G401.6 (cell line): ENCODE data around the gene LOC101059915.

Source experiments
- FAIRE-seq: peaks from 2 replicates; lab custom pipeline; 2012; peaks lifted over from hg19 to GRCh38; lab: Jason Lieb, UNC

LOC101059915 gene

DNA sequence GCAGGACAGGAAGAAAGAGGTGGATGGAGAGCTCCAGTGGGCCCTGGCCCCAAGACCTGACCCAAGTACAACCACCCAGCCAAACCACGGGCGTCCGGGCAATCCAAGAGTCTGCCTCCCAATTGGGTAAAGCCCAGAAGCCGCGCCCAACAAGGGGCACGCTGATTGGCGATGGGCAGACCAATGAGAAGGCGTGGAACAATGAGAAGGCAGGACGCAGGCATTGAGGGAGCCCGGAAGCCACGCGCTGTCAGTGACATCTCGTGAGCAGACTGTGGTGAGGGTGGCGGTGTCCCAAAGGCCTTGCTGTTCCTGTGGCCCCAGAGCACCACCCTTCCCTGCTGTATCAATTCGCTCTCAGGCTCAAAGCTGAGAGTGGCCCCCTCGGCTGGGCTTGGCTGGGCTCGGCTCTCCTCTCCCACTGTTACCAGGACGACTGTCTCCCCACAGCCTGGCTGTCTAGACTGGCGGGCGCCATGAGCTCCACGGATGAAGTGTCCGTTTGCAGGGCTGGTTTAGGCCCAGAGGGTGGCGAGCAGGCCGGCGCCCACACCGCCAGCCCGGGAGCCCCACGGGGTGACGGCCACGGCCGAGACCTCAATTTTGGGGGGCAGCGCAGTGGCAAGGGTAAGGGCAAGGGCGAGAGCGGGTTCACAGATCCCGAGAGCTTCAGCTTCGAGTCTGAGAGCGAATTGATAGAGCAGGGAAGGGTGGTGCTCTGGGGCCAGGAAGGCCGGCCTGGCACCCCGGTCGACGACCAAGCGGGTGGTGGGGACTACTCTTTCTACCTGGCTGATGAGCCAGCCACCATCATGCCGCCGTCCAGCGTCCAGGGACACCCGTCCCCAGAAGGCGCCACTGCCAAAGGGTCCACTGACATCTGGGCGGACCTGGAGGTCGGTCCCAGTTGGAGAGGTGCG, at the start of gene LOC101059915:
Gene LOC101059915, plus strand, starts transcription at position 219 of the 920 bp plus-strand sequence.
- FAIRE-seq = no peak

DNA sequence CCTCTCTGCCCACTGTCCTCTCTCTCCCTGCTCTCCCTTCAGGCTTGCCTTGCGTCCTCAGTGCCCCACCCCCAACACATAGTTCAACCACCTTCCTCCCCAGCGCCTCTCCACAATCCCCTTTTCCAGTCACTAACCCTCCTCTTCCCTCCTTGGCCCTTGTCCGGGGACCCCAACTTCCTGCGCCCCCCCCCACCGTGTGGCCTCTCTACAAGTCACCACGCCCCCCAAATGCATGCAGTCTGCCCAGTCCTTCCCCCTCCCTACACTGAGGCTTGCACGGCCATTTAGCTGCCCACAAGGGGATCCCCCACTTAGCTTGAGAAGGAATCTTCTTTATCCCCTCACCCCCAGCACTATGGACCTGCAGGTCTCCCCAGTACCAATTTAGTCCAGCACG, 49.6 kb upstream of the LOC101059915 start:
- FAIRE-seq = no peak

DNA sequence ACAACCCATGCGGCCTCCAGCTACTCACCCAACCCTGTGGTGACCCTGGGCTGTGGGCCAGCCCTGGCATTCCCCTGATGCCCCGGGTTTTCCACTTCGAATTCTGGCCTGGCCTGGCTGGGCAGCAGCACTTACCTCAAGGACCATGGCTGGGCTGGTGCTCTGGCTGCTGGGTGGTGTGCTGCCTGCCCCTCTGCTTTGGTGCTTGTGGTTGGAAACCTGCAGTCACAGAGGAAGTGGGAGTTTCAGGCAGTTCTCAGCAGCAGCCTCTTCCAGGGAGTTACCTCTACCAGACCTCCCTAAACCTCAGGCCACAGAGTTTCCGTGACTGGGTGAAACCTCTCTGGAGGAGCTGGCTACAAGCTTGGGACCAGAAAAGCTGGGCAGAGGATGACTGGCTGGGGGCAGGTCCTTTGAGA, 49.0 kb upstream of the LOC101059915 start, which contains the start of gene CXCR3:
Gene CXCR3, minus strand, starts transcription at position 209 of the 419 bp plus-strand sequence. Its CDS starts 62 bp downstream, at position 147.
- FAIRE-seq = no peak

DNA sequence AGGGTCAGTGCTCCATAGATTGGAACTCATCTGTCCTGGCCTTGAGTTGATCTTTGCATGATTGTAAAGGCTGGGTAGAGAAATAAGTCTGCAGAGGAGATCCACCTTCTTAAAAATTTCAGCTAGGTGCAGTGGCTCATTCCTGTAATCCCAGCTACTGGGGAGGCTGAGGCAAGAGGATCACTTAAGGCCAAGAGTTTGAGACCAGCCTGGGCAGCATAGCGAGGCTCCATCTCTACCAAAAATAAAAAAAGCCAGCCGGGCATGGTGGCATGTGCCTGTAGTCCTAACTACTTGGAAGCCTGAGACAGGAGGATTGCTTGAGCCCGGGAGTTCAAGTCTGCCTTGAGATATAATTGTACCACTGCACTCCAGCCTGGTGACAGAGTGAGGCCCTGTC, 48.6 kb upstream of the LOC101059915 start:
- FAIRE-seq = no peak

DNA sequence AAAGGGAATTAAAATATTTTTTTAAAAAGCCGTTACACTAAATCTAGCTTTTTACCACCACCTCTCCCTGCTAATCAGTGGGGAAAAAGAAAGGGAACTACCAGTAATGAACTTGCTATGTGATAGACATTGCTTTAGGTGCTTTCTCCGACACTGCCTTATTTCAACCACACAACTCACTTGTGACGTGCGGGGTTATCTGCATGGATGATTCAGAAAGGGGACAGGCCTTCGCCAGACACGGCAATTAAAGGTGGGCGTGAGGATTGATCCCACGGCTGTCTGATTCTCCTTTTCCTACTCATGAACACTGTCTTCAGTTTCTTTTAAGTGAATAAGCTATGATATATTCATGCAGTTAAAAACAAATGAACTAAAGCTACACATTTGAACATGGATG, 48.2 kb upstream of the LOC101059915 start:
- FAIRE-seq = no peak

DNA sequence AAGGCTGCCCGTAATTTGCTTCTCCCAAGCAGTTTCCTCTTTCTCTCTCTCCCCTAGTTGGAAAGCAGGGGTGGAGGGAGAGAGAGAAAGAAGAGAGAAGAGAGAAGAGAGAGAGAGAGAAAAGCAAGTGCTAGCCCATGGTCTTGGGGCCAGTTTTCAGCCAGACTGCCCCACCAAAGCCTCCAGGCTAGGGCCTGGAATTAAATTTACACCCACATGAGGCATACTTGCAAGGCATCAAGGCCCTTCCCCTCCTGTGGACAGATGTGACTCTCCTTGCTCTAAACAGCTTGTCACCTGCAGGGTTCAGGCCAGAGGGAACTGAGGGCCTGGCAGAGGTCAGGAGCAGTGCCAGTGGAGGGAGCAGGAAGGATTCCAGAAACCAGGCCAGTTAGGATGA, 47.4 kb upstream of the LOC101059915 start:
- FAIRE-seq = no peak

DNA sequence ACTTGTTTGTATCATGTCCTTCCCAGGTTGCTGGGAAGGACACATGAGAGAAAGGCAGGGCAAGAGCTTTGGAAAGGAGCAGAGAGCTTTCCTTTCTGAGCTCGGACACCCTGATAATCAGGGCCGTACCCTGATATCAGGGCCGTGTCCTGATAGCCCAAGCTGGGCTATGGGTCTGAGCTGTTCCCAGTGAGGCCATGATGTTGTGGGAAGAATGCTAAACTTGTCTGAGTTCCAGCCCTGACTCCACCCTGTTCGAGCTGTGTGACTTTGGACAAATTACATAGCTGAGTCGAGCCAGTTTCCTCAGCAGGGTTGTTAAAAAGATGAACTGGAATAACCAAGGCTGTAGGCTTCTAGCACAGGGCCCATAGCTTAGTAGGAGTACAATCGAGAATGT, 45.7 kb upstream of the LOC101059915 start:
- FAIRE-seq = no peak

DNA sequence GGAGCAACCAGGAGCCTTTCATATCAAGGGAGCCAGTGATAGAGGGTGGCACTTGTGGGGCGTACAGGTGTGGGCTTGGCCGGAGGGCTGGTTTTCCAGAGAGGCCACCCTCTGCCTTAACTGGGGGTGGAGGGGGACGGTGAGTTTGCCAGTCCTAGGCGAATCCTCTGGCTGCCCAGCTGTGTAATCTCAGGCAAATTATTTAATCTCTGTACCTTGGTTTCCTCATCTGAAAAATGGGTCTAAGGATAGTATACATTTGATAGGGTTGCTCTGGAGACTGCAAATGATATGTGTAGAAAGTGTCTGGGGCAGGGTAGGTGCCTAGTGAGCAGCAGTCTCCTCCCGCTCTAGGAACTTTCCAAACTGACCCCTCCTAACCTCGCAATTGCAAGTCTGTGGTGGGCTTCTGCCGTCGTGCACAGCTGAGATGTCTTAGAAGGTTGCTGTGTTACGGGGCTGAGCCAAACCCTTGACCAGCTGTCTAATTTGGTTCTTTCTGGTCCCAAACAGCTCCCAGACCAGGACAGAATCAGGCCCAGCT, 45.2 kb upstream of the LOC101059915 start:
- no peak for FAIRE-seq

- FAIRE-seq = no peak
These were observed 44.5 kb upstream of the LOC101059915 start for GRCh38 chrX:71622576-71623450.

DNA sequence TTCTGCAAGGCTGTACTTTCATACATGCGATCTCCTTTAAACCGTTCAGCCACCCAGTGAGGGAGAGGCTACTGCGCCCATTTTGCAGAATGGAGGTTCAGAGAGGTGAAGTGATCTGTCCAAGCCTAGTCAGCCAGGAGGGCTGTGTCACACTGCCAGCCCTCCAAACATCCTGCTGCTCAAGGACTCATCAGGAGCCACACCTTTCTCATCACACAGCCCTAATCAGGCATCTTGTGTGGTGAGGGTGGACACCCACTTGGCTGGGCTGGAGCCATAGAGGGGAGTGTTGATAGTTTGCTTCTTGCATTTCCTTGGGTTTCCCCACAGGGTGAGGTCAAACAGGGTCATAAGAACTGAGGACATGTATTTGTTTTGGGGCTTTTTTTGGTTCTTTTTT, 43.6 kb upstream of the LOC101059915 start:
- FAIRE-seq = no peak

- FAIRE-seq = no peak
These were observed 41.9 kb upstream of the LOC101059915 start for GRCh38 chrX:71625471-71625870.

DNA sequence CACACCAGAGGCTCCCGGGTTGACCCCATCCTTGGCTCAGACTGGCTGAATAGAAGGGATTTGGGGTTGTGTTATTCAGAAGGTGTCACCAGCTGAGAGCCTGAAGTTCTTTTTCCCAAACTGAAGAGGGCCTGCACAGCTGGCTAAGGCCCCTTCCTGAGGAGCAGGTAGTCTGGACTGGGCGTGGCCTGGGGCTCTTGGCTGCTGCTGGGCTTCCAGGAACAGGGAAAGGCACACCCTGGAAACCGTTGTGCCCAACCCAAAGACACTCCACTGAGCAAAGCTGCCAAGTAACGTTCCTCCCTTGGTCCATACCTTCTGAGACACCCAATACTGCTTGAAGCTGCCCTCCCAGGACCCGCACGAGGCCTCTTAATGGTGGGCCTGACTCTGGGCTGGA, 40.8 kb upstream of the LOC101059915 start:
- no peak for FAIRE-seq

GRCh38 chrX:71627588-71628404, 39.5 kb upstream of the LOC101059915 start:
- FAIRE-seq = no peak

DNA sequence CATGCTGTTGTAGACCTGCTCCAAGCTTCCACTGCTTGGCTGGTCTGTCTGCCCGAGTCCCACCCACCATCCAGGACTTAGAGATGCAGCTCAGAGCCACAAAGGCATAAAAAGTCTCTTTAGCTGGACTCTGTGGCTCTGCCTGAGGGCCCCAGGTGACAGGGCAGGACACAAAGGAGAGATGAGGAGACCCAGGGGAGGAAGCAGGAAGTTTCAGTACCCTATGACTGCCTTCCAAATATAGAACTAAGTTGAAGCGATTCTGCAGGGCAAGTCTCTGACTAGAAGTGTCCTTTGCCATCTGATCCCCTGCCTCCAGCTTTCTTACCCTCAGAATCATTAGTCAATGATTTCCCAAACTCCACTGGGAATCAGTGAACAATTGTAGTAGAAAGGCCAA, 37.9 kb upstream of the LOC101059915 start:
- no peak for FAIRE-seq

- no peak for FAIRE-seq
These were observed 34.3 kb upstream of the LOC101059915 start for GRCh38 chrX:71632923-71633657.

- no peak for FAIRE-seq
These were observed 33.0 kb upstream of the LOC101059915 start for GRCh38 chrX:71634366-71634765.

DNA sequence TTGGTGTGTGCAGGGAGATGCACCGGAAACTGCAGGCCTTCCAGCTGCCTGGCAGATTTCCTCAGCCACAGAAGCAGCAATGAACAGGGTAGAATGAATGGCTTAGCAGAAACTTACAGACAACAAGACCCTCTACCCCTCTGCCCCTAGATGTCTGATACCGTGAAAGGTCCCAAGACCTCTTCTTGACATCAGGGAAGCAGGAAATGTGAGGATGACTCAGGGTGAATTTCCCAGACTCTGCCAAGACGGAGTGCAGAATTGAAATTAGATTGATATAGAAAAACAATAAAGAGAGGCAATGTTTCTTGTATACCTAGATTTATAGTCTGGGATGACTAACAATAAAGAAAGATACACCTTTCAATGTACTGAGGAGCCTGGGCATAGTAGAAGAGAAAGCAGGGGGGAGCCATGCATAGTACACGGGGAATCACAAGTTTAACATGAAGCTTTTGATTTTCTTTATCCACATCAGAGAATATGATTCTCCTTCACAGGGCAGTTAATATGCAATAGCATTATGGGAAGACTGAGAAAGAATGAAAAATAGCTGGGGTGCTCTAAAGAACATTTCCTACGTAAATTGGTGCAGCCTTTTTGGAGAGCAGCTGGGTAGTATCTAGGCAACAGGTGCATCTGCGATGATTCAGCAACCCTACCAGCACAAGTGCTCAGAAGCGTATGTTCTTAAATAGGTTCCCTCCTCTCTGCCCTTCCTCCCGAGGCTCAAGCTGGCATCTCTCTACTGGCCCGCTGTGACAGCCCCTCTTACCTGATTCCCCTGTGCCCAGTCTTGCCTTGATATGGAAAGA, 30.7 kb upstream of the LOC101059915 start:
- FAIRE-seq = no peak

GRCh38 chrX:71637253-71637618, 30.1 kb upstream of the LOC101059915 start:
- FAIRE-seq = no peak

GRCh38 chrX:71637848-71638247, 29.5 kb upstream of the LOC101059915 start:
- FAIRE-seq = no peak

DNA sequence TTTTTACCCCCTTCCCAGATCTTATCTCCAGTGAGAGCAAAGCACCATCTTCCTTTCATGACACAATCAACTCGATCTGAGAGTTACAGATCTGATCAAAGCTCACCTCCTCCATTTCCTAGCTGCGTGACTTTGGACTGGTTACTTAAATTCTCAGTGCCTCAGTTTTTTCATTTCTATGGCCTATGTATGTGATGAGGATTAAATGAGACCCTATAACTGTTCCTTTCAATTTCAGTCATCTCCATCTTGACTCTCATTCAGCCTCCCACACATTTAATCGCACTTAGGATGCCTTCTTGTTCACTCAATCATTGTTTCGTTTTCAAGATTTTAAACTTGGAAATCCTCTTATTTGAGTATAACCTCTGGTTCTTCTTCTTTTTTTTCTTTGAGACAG, 28.9 kb upstream of the LOC101059915 start:
- no peak for FAIRE-seq
